HepG2 (cell line): Measurements from ENCODE around the gene INO80E. TPM values are rescaled to one million over a fixed set of nuclear protein-coding genes. Genes with fewer than 3 reads are reported as not detected.

Experiments used
- DPF2 ChIP-seq: sonication (generic); formaldehyde crosslinking; IDR thresholded peaks from 2 replicates; pipeline ENCODE4 v1.4.0; 2020; ENCODE audit warnings: mild to moderate bottlenecking, low read depth, missing genetic modification reagents, borderline replicate concordance
- EEA1 ChIP-seq: sonication (generic); formaldehyde crosslinking; IDR thresholded peaks from 2 replicates; pipeline ENCODE4 v1.5.1; 2020; ENCODE audit warnings: mild to moderate bottlenecking, missing genetic modification reagents, borderline replicate concordance
- GATAD2A ChIP-seq: IDR thresholded peaks from 2 replicates; pipeline ENCODE4 v1.6.1; 2016
- GFI1 ChIP-seq: sonication (generic); formaldehyde crosslinking; IDR thresholded peaks from 2 replicates; pipeline ENCODE4 v1.5.0; 2020; ENCODE audit warnings: missing genetic modification reagents, mild to moderate bottlenecking, borderline replicate concordance
- HNF4G ChIP-seq, 2 experiments: sonication (generic) in 1 of 2; formaldehyde crosslinking in 1 of 2; IDR thresholded peaks; 2 replicates each; pipeline versions ENCODE4 v1.4.0 to v1.6.1; 2011 to 2020; ENCODE audit warnings: borderline replicate concordance in 2 of 2, low read depth in 2 of 2, mild to moderate bottlenecking in 2 of 2, low read length in 1 of 2, missing genetic modification reagents in 1 of 2, moderate library complexity in 1 of 2
- JUND ChIP-seq: sonication (generic); formaldehyde crosslinking; IDR thresholded peaks from 2 replicates; pipeline ENCODE4 v1.8.0; 2022; ENCODE audit warnings: mild to moderate bottlenecking, missing genetic modification reagents
- KLF9 ChIP-seq: IDR thresholded peaks from 2 replicates; pipeline ENCODE4 v1.6.1; 2016; ENCODE audit warnings: low read depth
- PBX3 ChIP-seq: sonication (generic); formaldehyde crosslinking; IDR thresholded peaks from 2 replicates; pipeline ENCODE4 v1.8.1; 2023; ENCODE audit warnings: missing genetic modification reagents, inconsistent platforms, borderline replicate concordance
- STAG1 ChIP-seq: sonication (generic); formaldehyde crosslinking; IDR thresholded peaks from 2 replicates; pipeline ENCODE4 v1.4.0; 2020; ENCODE audit warnings: missing genetic modification reagents
- THAP8 ChIP-seq: sonication (generic); formaldehyde crosslinking; IDR thresholded peaks from 2 replicates; pipeline ENCODE4 v1.5.1; 2020; ENCODE audit warnings: missing genetic modification reagents, mild to moderate bottlenecking, borderline replicate concordance
- ZBTB3 ChIP-seq: sonication (generic); formaldehyde crosslinking; IDR thresholded peaks from 2 replicates; pipeline ENCODE4 v1.4.0; 2020; ENCODE audit warnings: low read depth, mild to moderate bottlenecking, moderate library complexity, missing genetic modification reagents, borderline replicate concordance
- ZBTB34 ChIP-seq: sonication (generic); formaldehyde crosslinking; IDR thresholded peaks from 2 replicates; pipeline ENCODE4 v1.8.0; 2022; ENCODE audit warnings: mild to moderate bottlenecking, missing genetic modification reagents
- ZNF230 ChIP-seq: sonication (generic); formaldehyde crosslinking; IDR thresholded peaks from 2 replicates; pipeline ENCODE4 v1.4.0; 2020; ENCODE audit warnings: mild to moderate bottlenecking, missing genetic modification reagents
- ZNF414 ChIP-seq: sonication (generic); formaldehyde crosslinking; IDR thresholded peaks from 2 replicates; pipeline ENCODE4 v1.5.0; 2020; ENCODE audit warnings: missing genetic modification reagents
- ZNF7 ChIP-seq: IDR thresholded peaks from 2 replicates; pipeline ENCODE4 v1.6.1; 2016; ENCODE audit warnings: missing biosample characterization, missing genetic modification reagents
- ZNF850 ChIP-seq: sonication (generic); formaldehyde crosslinking; conservative IDR thresholded peaks from 2 replicates; pipeline ENCODE4 v1.9.0; 2021; ENCODE audit warnings: mild to moderate bottlenecking, missing genetic modification reagents
- ZXDC ChIP-seq: sonication (generic); formaldehyde crosslinking; IDR thresholded peaks from 2 replicates; pipeline ENCODE4 v1.5.0; 2020; ENCODE audit warnings: mild to moderate bottlenecking, missing genetic modification reagents
- polyA plus RNA-seq, 8 experiments: library from polyadenylated mRNA; depleted of rRNA in 3 of 8; stranded (reverse) in 7 of 8; unstranded in 1 of 8; fragments of >200 nt; fragmentation: Illumina TruSeq in 4 of 8; extraction: Trizol in 4 of 8; gene quantifications; 2 replicates each; pipeline versions ENCODE4 v1.2.1 to v1.2.3, GENCODE V29; 2011 to 2016; ENCODE audit warnings: low read depth in 4 of 8, missing spikeins in 1 of 8, mixed read lengths in 1 of 8; ENCODE audit not compliant: insufficient read depth in 1 of 8
- total RNA-seq, 5 experiments: library from RNA; depleted of rRNA; stranded (reverse); fragments of >200 nt; fragmentation: Illumina TruSeq; extraction: Trizol; gene quantifications; 2 replicates each; pipeline ENCODE4 v1.2.3, GENCODE V29; 2016; ENCODE audit warnings: low read depth in 1 of 5
- TF ChIP-seq, protein P1 (sequence below): sonication (generic); formaldehyde crosslinking; IDR thresholded peaks from 2 replicates; pipeline ENCODE4 v1.5.0; 2020; ENCODE audit warnings: missing genetic modification reagents
- TF ChIP-seq, protein P2 (sequence below): sonication (generic); formaldehyde crosslinking; IDR thresholded peaks from 2 replicates; pipeline ENCODE4 v1.4.0; 2020; ENCODE audit warnings: missing genetic modification reagents

The INO80E gene
- total and polyA plus RNA-seq, 2 of the 13 experiments (the other 11 are each of a cell fraction or from before 2014, with no cell fraction given), result 25.8 to 45.6 TPM

- no peak for TF ChIP-seq ZNF414 (CRISPR knock-in tag)
- TF ChIP-seq, protein P1, sequence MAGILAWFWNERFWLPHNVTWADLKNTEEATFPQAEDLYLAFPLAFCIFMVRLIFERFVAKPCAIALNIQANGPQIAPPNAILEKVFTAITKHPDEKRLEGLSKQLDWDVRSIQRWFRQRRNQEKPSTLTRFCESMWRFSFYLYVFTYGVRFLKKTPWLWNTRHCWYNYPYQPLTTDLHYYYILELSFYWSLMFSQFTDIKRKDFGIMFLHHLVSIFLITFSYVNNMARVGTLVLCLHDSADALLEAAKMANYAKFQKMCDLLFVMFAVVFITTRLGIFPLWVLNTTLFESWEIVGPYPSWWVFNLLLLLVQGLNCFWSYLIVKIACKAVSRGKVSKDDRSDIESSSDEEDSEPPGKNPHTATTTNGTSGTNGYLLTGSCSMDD (CRISPR knock-in tag), result no peak
- no peak for TF ChIP-seq THAP8
- TF ChIP-seq JUND, result 0 out of 2 replicates have a peak, but pooled peaks have one; percentile 11
- TF ChIP-seq EEA1, result 0 out of 2 replicates have a peak, but pooled peaks have one; percentile 47
- no peak for TF ChIP-seq PBX3 (CRISPR knock-in tag)
- no peak for TF ChIP-seq ZNF850 (CRISPR knock-in tag)
- no peak for TF ChIP-seq ZBTB3 (CRISPR knock-in tag)
- no peak for TF ChIP-seq GFI1 (CRISPR knock-in tag)
- no peak for TF ChIP-seq KLF9
- no peak for TF ChIP-seq DPF2 (CRISPR knock-in tag)
- TF ChIP-seq ZNF7, result no peak
- 0 out of 2 replicates have a peak, but pooled peaks have one; percentile 20 for TF ChIP-seq GATAD2A
- no peak for TF ChIP-seq ZBTB34 (CRISPR knock-in tag)
- no peak for TF ChIP-seq HNF4G (IDR thresholded peaks at IDR 0.05; ENCODE audit: borderline replicate concordance, low read depth, low read length)
- no peak for TF ChIP-seq HNF4G (CRISPR knock-in tag; IDR thresholded peaks at IDR 0.05; ENCODE audit: borderline replicate concordance, low read depth)
- no peak for TF ChIP-seq ZXDC
- TF ChIP-seq, protein P2, sequence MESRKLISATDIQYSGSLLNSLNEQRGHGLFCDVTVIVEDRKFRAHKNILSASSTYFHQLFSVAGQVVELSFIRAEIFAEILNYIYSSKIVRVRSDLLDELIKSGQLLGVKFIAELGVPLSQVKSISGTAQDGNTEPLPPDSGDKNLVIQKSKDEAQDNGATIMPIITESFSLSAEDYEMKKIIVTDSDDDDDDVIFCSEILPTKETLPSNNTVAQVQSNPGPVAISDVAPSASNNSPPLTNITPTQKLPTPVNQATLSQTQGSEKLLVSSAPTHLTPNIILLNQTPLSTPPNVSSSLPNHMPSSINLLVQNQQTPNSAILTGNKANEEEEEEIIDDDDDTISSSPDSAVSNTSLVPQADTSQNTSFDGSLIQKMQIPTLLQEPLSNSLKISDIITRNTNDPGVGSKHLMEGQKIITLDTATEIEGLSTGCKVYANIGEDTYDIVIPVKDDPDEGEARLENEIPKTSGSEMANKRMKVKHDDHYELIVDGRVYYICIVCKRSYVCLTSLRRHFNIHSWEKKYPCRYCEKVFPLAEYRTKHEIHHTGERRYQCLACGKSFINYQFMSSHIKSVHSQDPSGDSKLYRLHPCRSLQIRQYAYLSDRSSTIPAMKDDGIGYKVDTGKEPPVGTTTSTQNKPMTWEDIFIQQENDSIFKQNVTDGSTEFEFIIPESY (CRISPR knock-in tag), result no peak
- no peak; the same call in 1 of the 2 replicates for TF ChIP-seq ZNF230
- TF ChIP-seq STAG1 (CRISPR knock-in tag), result no peak
Measured at GRCh38 chr16:30028438-30029076, 32.5 kb downstream of the INO80E start (continued).
